SW 1271 (cell line): ENCODE data around the gene MYOF.
"Not testable (repeated sequence)": the region's sequence is repeated elsewhere in the genome, so short reads cannot be mapped to it uniquely, and the experiment has no call there.

Experiments used
- DNase-seq, 2 experiments: peaks; one replicate each; lab custom pipeline; 2025; lab: John Stamatoyannopoulos, UW

The MYOF gene

DNA sequence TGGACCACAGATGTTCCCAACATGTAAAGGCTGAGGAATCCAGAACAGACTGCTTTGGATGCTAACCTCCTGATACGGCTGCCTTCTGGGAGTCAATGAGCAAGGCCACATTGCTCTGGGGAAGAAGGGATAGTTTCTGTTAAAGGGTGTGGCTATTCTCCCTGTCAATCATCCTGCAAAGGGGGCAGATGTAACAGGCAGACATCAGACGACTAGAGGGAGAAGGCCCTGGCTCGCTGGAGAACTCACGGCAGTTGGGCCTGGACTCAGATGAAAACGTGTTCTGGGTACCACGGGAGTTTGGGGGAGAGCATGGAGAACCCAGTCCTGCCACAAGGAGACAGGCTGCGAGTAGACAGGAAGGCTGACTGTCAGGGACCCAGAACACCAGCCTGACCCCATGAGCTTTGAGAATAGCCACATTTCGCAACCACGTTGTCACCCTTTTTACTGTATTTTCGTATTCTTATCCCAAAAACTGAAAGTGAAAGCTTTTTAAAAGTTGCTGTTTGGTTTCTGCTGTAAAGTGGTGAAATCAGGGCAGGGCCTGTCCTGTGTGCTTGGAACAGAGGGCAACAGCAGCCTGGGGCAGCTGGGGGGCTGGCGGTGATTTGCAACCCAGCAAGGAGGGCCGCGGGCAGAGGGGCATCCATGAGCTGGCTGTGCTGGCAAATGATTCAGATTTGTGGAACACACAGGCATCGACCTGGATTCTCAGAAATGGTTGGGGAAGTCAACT, 95.3 kb downstream of the MYOF start:
- no peak for DNase-seq

DNA sequence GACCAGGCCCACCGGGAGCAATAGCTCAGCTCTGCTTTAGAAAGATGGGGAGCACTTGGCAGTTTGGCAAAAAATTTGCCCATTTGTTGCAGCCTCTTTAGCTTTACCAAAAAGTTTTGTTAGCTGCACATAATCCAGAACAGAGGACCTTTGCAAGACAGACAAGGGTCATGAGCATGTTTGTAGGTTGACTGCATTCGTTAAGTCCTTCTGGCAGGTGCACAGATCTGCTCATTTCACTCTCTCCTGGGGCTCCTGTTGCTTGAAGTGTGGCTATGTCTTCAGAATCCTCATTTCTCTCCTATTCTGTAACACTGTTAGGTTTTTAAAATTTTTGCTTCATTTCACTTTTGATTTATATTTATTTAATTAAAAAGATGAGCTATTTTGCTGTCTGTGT, 96.8 kb downstream of the MYOF start:
- DNase-seq = no peak

DNA sequence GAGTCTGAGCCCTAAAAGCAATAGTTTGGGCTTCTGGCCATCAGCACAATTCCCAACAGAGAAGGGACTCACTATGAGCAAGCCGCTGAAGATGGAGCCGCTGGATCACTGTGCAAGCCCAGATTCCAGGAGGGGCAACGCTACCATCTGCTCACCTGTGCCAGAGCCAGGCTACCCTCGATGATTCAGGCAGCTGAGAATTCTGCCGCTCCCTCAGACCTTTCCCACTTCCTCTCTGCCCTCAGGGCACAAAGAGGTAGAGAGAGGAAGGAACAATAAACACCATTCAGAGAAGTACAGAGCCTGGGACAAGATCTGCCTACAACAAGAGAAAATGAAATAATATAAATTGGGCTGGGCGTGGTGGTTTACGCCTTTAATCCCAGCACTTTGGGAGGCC, 98.1 kb downstream of the MYOF start:
- DNase-seq = peak; percentile 44 to 67

DNA sequence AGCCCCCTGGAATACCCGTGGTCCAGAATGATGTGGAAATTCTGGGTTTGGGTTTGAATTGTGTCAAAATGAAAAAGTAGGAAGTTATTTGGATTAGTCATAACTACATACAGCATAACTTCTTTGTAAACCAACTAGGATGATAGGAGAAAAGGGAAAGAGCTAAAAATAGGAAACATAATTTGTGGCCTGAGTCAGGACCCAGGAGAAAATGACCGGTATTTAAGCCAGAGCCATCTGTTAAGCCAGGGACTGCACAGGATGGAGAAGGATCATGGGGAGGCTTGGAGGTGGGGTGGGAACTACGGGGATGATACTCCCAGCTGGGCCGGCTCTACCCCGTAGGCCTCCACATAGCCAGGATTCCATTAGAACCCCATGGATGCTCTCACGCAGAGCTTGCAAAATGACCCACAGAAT, 98.6 kb downstream of the MYOF start:
- peak in 1 of 2 experiments; percentile 47 for DNase-seq

DNA sequence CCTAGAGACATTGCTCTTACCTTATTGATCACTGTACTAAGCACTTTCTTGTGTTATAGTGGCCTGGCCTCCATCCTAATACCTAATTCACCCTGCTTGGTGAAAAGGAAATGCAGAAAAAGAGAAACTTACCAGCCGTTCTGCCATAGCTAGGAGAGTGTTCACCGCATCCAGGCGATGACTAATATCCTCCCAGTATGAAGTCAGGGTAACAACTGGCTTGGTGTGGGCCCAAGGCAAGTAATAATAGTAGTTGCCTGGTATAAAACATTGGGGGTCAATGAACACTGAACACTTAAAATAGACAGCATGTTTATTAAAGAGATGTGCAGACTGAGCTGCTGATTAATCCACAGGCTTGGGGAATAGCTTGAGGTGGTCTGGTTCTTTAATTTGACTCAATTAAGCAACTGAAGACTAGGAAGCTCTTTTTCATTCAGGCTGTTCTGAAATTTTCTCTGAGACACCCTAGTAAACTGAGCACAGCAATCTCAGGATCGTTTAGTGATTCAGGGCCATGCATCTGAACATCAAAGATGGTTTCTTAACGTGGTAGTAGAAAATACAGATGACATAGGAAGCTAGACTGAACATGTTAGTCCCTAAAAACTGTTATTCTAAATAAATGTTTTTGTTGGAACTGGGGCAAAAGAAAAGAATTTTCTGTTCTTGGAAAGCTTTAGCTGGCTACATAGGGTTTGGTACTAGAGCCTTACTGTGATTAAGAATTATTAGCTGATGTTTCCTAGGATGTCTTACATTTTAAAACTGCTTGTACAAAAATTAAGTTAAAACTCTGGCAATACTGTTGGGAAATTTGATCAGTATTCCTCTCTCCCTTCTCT, 102.2 kb downstream of the MYOF start:
- peak in 1 of 2 experiments; percentile 22 for DNase-seq

DNA sequence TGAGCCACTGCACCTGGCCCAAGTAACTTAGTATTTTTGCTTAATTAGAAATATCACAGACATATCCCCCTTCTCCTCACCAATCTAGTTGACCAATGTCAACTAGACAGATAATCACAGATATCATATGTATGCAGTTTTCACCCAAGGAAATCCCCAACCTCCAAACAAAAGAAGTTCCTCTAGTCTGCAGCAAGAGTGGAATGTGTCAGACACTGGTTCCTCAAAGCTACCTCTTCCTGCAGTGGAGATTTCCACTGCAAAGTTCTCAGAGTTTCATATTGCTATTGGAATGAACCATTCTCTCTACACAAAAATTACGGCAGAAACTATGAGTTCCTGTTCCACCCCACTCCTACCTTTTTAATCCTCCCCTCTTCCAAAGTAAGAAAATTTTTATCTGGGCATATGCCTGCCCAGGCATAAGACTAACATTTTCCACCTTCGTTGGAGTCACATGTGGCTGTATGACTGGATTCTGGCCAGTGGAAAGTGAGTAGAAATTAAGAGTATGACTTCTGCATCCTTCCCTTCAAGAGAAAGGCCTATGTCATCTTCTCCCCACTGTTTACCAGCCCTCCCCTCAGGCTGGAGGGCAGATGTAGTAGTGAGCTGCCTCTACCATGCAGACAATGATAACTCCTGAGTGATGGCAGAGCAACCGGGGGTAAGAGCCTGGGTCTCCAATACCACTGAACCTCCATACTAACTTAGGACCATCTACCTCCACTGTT, 103.0 kb downstream of the MYOF start:
- no peak for DNase-seq

DNA sequence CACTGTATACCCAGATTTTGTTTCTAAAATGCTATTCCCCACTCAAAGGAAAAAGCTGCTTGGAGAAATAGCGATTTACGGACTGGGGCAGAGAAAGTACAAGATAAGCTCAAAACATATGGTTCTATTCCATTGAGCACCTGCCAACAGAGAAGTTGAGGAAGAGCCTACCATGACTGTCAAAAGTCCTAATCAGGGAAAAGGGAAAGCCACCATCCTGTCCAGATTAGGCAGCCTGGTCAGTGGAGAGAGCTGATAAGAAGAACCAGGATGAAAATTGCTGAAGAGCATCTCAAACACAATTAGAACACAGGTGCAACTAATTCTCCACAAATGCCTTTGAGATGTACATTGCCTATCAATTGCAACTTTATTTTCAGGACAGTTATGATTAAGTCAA, 104.1 kb downstream of the MYOF start:
- DNase-seq = no peak

DNA sequence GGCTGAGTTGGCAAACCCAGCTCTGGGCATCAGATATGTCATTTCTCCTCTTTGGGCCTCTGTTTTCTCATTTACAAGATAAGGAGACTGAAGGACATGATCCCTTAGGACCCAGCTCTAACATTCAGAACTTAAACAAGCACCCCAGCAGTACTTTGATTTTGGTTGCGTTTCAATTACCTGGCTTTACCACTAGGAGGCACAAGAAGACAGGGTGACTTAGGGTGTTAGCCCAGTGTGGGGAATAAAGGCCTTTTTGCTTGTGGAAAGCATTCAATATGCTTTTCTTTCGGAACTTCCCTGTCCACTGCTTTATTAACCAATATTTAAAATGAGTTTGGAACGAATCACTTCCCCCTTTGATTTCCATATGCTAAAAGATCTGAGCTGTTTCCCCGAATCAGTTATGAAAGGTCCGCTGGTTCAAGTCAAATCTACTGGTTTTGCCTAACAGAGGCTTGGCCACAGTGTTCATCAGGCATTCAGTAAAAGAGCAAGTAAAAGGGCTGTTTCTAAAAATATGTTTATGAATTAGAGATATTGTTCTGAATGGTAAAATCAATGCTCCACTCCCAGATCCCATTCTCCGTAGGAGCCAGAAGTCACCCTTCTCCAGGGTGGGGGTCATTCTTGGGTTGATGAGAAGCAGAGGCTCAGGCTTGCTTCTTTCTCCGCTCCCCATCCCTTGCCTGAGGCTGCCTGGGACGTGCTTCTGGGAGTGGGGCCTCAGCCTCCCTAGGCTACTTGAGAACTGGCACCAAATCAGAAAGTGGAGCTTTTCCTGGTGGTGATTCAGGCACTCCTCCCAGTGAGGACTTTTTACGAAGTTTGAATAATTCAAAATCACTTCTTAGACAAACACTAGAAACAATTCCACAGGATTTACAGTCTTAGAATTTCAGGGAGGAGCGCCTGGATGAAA, 105.5 kb downstream of the MYOF start:
- peak in 1 of 2 experiments; percentile 69 for DNase-seq

DNA sequence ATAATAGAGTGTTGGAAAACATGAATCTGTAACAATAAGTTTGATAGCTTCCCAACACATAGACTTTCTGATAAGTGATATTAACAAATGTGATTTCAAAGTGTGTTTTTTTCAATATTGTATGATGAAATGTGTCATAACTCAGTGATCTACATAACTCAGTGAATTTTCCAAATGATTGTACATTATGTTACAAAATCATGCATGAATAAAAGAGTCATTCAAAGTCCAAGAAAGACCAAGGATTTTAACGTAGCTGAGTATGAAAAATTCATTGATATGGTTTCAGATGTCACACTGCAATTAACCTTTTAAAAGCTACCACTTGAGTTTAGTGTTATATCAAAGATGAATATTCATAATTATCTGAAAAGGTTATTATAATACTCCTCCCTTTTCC, 111.2 kb downstream of the MYOF start:
- no peak for DNase-seq

DNA sequence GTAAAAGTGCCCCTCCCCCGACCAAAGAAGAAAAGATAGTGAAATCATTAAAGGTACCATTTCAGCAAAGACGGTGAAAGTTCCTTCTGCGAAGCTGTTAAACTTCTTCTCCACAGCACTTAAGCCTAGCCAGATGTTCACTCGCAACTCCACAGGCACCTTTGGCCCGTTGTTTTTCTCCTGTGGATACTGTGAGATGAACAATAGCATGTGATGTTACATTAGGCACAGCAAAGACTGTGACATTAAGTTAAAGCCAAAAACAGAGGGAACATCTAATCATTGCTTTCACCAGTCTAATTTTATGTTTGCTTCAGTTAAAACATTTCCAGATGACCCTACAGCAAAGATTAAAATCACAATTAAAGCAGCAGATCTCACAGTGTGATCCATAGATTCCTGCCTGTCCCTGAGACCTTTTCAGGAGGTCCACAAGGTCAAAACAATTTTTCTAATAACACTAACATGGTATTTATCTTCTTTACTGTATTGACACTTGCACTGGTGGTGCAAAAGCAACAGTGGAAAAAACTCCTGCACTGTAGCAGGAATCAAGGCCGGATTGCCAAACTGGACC, 112.5 kb downstream of the MYOF start:
- no peak for DNase-seq

DNA sequence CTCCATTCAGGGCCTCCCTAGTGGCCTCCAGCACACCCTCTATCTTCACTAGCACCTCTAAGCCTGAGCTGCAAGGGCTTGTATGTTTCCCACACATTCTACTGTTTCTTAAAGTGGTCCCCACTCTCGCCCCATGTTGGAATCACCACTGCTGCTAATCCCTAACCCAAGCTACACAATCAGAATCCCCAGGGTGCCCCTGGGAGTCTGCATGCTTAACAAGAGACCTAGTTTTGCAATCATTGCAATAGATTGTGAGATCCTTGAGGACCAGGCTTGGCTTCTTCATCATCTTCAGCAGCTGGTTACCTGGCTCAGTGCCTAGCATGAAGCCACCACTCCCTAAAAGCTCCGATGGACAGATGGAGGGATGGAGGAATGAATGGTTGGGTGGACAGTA, 113.9 kb downstream of the MYOF start:
- DNase-seq = no peak

DNA sequence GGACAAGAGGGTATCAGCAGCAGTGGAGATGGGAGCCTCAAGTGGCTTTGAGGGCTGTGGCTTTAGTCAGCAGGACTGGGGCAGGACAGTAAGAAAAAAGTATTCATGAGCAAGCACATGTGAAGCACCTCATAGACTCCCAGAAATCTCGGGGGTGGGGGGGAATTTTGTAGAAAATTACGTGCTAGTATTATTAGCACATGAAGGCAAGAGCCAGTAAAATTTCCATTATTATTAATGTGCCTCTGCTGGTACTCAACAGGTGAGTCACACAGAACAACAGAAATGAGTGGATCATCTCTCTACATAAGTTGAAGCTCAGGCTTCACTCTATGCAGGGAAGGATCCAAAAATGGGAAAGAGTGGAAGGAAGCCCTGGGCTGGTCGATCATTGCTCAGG, 114.5 kb downstream of the MYOF start:
- DNase-seq = no peak

DNA sequence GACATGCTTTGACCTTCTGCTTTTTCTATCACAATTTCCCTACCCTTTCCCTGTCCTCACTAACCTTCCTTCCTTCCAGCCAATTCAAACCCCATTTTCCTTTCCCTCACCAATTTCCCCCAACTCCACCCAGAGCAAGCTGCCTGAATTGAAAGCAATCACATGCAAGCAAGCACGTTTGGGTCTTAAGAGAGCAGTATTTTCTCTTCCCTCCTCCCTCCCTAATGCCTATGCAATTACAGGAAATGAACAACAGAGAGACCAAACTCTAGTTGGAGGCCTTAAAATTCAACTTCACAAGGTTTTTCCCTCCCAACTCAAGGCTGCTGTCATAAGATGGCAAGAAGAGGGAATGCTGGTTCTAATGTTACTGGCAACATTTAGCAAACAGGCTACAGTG, 117.2 kb downstream of the MYOF start:
- DNase-seq = no peak

DNA sequence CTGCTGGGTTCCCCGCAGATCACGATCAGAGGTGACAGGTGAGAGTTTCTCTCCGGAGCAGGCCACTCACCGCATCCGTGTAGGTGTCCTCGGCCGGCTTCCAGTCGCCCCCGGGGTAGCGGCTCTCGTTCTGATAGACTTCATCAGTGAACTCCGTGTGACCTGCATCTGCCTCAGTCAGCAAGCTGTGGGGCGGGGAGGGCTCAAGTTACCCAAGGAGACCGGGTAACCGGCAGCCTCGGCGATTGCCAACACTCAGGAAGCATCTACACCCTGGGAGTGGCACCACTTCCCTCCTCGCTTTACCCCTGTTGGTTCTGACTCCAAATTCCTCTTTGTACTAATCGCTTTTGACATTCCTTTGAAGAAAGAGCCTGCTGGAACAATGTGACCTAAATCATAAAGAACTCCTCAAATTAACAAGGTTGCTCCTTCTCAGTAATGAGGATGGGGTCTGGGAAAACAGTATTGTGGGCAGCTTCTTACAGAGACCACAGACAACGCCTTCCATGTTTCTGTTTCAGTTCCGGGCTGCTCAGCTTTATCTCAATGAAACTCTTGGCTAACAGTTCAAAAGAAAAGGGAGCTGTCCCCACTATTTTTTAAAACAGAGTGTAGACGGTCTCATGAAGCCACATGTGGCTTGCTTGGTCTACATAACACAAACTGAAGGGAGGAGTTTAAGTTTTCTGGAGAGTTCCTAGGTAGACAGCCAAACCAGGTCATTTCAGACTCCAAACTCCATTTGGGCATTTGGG, 118.1 kb downstream of the MYOF start:
- no peak for DNase-seq

DNA sequence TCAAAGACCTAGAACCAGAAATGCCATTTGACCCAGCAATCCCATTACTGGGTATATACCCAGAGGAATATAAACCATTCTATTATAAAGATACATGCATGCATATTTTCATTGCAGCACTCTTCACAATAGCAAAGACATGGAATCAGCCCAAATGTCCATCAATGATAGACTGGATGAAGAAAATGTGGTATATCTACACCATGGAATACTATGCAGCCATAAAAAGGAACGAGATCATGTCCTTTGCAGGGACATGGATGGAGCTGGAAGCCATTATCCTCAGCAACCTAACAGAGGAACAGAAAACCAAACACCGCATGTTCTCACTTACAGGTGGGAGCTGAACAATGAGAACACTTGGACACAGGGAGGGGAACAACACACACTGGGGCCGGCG, 123.7 kb downstream of the MYOF start:
- not testable (repeated sequence) for DNase-seq

DNA sequence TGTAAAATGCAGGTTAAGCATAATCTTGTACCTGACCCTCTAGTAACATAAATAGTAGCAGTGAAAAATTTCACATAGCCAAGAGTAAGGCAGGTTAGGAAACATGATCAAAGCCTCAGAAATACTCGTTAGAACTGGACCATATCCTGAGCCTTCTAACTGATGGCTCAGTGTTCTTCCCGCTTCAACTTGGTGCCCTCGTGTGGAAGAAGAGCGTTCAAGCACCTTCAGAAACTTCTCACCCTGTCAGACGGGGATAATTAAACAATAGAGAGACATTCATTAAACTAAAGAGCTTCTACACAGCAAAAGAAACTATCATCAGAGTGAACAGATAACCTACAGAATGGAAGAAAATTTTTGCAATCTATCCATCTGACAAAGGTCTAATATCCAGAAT, 124.5 kb downstream of the MYOF start:
- DNase-seq = no peak

DNA sequence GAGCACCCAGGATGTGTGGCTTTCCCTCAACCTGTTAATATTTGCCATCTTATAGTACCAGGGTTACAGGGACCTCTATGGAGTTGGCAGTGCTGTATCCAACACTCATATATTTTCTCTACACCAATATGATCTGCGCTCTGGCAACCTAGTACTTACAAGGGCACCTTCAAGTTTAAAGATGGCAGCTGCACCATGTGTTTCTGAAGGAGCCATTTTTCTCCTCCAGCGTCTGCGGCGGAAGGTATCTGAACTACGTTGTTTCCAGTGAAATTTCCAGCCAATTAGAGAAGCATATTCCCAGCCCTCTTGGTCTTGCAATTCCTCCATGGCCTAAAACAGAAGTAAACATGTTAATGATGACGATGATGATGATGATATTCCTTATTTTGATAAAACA, 125.6 kb downstream of the MYOF start:
- DNase-seq = no peak

DNA sequence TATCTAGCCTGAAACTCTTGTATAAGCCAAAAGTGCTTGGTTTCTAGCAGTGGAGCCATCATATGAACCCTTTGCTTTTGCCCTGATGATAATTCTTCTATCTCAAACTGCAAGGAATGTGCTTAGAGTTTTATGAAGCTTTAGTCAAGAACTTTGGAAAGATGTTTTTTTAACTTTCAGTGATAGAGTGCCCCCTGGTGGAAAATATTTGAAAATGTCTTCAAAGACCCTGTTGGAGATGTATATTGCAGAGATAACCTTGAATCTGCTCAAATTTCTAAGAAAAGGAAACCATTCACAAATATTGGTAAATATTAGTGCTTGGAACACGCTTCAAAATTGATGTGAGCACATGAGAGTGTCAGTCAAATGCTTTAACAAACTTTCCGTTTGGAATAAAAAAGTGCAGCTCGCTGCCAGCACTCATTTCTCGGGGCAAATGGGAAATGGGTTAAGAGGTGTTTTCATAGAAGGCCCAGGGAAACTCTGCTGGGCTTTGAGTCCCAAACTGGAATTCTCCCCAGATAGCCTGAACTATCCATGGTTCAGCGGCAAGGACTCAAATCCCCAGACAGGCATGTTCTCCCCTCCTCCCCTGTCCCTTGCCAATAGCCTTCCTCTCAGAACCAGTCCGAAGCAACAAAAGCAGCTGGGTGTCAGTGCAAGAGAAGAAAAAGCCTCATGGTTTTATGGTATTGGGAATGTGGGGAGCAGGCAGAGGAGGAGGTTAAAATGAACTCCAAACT, 129.3 kb downstream of the MYOF start:
- peak in 1 of 2 experiments; percentile 25 for DNase-seq

DNA sequence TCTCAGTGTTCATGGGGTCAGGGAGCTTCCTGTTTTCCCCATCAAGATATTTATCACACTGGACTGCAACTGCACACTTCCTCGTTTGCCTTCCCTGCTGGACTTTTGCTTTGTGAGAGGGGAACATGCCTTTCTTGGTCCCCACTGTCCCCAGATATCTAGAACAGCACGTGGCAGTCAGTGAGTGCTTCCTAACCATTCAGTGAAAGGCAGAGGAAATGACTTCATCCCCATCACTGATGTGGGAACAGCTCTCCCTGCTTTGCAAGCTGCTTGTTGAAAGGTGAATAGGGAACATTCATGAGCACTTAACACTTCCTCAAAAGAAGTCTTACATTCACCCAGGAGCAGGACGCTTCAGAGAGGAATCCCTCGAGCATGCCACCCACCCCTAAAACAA, 135.4 kb downstream of the MYOF start:
- DNase-seq = no peak

DNA sequence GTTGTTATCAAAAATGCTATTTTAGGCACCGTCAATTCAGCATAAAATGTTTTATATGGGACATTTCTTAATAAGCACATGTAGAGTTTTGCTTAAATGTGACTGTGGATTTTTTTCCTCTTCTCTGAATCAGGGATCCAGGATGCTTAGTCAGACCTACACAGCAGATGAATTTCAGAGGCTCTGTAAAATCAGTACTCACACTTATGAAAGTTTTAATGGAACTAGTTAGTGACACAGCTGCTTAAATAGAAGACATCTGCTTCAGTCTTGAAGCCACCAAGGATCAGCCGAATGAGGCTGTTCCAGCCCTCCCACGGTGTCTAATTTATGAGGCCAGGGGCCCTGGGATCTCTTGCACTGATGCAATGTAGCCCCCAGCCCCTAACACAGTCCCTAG, 136.0 kb downstream of the MYOF start:
- DNase-seq = no peak
